Measurements from ENCODE around the gene CDH13.

Gene CDH13

DNA sequence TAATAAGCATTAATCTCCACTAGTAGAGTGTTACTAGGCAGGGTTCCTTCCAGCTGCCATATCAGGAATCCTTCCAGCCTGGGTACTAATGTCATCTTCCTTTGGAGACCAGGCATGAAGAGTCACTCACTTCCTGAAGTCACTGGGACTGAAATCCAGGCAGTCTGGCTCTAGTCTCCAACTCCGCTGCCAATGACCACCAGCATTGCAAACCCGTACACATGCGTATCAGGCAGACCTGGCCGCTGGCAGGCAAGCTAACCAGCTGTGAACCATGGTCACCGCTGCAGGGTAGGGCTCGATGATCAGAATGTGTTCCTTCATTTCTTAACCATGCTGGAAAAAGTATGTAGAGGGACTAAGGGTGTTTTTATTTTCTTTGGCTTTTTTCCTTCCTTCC lies 255.5 kb downstream of the CDH13 start:
- POLR2A ChIA-PET: no interaction called here
- CTCF ChIA-PET: no interaction called here
- no peak for DNase-seq (ENCODE audit: extremely low spot score)
- TF ChIP-seq, protein P1, sequence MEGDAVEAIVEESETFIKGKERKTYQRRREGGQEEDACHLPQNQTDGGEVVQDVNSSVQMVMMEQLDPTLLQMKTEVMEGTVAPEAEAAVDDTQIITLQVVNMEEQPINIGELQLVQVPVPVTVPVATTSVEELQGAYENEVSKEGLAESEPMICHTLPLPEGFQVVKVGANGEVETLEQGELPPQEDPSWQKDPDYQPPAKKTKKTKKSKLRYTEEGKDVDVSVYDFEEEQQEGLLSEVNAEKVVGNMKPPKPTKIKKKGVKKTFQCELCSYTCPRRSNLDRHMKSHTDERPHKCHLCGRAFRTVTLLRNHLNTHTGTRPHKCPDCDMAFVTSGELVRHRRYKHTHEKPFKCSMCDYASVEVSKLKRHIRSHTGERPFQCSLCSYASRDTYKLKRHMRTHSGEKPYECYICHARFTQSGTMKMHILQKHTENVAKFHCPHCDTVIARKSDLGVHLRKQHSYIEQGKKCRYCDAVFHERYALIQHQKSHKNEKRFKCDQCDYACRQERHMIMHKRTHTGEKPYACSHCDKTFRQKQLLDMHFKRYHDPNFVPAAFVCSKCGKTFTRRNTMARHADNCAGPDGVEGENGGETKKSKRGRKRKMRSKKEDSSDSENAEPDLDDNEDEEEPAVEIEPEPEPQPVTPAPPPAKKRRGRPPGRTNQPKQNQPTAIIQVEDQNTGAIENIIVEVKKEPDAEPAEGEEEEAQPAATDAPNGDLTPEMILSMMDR (IDR thresholded peaks at IDR 0.05; ENCODE audit: control extremely low read depth, extremely low read depth, low read depth, missing control alignments): no peak

DNA sequence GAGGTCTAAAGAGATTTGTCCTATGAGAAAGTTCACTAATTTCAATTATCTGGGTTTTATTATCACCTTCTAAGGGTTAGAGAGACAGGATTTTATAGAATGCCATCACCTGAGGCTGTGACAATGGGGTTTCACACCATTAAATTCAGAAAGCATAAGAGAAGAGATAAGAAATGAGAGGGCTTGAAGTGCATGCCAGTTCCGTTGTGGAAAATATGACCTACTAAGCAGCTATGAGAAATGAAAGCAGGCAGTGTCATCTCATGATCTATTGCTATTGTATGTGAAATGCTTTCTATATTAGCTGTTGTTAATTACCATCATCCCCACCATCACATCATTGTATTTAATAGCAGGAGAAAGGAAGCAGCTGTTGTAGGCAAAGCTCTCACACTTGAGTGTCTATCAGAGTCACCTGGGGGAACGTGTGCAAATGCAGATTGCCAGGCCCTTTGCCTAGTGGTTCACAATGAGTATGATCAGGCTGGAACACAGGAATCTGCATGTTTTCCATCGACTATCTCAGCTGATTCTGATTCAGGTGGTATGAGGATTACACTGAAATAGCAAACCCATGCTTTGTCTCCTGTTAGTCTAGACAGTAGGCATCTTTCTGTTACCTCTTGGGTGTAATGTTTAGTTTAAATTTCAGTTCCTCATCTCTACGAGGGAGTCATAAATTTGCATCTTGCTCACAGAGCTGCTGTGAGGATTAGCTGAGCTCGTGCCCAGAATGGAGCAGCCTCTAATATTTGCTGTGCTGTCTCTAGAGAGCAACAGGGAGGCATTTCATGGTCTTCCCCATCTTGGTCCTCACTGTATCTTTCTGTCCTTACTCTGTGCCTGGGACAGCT lies 256.4 kb downstream of the CDH13 start:
- ChIA-PET CTCF (interaction anchor here (0.9 kb wide), 1 partner anchor 9 kb away, joined by 4 read pairs; no protein-coding TSS in a partner anchor), POLR2A (no interaction called here)
- no peak for DNase-seq (ENCODE audit: extremely low spot score)
- TF ChIP-seq, protein P1 (IDR thresholded peaks at IDR 0.05; ENCODE audit: control extremely low read depth, extremely low read depth, low read depth, missing control alignments): no peak

DNA sequence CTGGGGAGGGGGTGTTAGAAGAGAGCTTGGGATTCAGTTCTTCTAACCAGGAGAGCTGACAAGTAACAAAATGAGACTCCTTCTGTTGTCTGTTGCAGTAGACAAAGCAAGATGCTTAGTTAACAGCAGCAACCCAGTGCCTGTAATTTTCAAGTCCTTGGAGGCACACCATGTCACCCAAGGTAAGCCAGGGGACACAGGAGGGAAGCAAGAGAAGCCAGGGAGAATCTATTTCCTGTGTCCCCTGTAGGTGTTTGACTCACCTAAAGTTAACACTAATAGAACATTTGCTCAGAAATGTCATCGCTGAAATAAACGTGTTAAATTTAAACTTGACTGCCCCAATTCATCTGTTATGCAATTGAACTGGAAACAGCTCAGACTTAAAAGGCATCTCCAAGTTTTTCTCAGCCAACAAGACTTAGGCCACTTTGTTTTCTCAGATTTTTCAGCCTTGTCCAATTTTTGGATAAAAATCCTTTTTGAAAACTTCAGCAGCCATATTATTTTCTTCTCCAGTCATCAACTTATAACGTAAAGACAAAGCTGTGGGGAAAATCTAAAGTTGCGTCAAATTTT lies 257.6 kb downstream of the CDH13 start:
- no peak for DNase-seq (ENCODE audit: extremely low spot score)
- TF ChIP-seq, protein P1 (IDR thresholded peaks at IDR 0.05; ENCODE audit: control extremely low read depth, extremely low read depth, low read depth, missing control alignments): no peak
- ChIA-PET CTCF (no interaction called here), POLR2A (no interaction called here)

DNA sequence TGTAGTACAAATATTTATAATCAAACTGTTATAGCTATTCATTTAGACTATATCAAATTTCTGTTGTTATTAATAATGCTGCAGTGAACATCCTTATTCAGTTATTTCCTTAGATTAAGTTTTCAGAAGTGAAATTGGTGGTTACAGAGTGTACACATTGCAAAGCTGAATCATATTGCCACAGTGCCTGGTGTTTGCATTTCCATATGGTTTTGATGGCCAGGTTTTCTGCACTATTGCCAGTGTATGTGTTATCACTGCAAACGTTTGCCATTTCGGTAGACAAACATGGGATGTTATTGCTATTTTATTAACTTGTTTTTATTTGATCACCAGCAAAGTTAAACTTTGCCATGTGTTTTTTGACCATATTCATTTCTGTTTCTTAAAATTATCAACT lies 259.4 kb downstream of the CDH13 start:
- no peak for DNase-seq (ENCODE audit: extremely low spot score)
- TF ChIP-seq, protein P1 (IDR thresholded peaks at IDR 0.05; ENCODE audit: control extremely low read depth, extremely low read depth, low read depth, missing control alignments): no peak
- ChIA-PET CTCF (no interaction called here), POLR2A (no interaction called here)

DNA sequence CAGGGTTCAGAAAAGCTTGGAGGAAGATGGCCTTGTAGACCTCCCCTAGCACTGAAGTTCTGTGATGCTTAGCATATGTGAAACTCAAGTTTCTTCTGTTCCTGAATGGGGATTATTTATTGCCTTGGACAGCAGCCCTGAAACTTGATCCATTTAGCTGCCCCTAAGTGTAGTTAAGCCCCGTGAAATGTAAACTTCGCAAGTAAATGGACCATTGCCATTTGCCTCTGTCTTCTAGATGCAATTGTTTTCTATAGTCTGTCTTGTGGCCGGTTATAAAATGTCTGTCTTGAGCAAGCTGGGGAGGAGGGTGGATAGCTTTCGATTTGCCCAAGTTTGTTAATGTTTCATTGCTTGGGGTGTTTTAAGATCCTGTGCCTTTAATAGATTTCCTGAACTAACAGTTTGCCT lies 261.8 kb downstream of the CDH13 start:
- ChIA-PET CTCF (no interaction called here), POLR2A (no interaction called here)
- DNase-seq (ENCODE audit: extremely low spot score): no peak
- TF ChIP-seq, protein P1 (IDR thresholded peaks at IDR 0.05; ENCODE audit: control extremely low read depth, extremely low read depth, low read depth, missing control alignments): no peak

DNA sequence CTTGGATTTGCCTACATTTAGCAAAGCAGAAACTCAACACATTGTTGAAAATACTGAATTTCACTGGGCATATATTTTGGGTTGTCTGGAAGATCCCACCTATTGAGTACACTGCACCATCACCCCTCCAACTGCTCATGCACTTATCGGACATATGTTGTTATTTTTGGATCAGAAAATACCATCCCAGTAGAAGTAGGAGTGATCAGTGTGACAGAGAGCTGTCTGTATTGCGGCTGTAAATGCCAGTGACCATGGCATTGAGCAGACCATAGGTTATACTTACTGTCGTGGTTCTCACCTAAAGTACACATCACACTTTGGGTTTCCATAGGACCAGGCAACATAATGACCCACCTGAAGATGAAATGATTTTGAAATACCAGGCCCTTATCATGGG lies 264.7 kb downstream of the CDH13 start:
- POLR2A ChIA-PET: no interaction called here

More for the DNA sequence above, 264.7 kb downstream of the CDH13 start:
- TF ChIP-seq, protein P1 (IDR thresholded peaks at IDR 0.05; ENCODE audit: control extremely low read depth, extremely low read depth, low read depth, missing control alignments): no peak
- CTCF ChIA-PET: interaction anchor here (0.9 kb wide), 1 partner anchor 8 kb away, joined by 4 read pairs; no protein-coding TSS in a partner anchor
- DNase-seq (ENCODE audit: extremely low spot score): no peak

Data from GM10248 (cell line).